Putamen (tissue), 1 donor: ENCODE data around the gene ZFPM1.

ENCODE experiments used
- DNase-seq: peaks from one replicate; pipeline ENCODE4 v3.0.0-alpha.2; 2016; ENCODE audit warnings: low spot score

Gene ZFPM1

GRCh38 chr16:88448461-88449266 is 4.4 kb upstream of the ZFPM1 start:
- DNase-seq: no peak

- no peak for DNase-seq
Observed at GRCh38 chr16:88449267-88449561, 3.9 kb upstream of the ZFPM1 start.

GRCh38 chr16:88451586-88452481 is 1.2 kb upstream of the ZFPM1 start:
- no peak for DNase-seq

- DNase-seq: peak; percentile 90
Observed at GRCh38 chr16:88452482-88453216, 431 bp upstream of the ZFPM1 start.

- DNase-seq: no peak
Observed at GRCh38 chr16:88453611-88454522, 787 bp downstream of the ZFPM1 start.

- no peak for DNase-seq
Observed at GRCh38 chr16:88454523-88454947, 1.5 kb downstream of the ZFPM1 start.

GRCh38 chr16:88455610-88456355 is 2.7 kb downstream of the ZFPM1 start:
- no peak for DNase-seq

GRCh38 chr16:88456356-88457292 is 3.5 kb downstream of the ZFPM1 start:
- DNase-seq: no peak

GRCh38 chr16:88458039-88458772 is 5.1 kb downstream of the ZFPM1 start:
- DNase-seq: no peak

GRCh38 chr16:88458773-88459235 is 5.7 kb downstream of the ZFPM1 start:
- DNase-seq: no peak

- no peak for DNase-seq
Observed at GRCh38 chr16:88459366-88460073, 6.4 kb downstream of the ZFPM1 start.

- DNase-seq: no peak
Observed at GRCh38 chr16:88460496-88461330, 7.6 kb downstream of the ZFPM1 start.

- no peak for DNase-seq
Observed at GRCh38 chr16:88461331-88462269, 8.5 kb downstream of the ZFPM1 start.

GRCh38 chr16:88462396-88462795 is 9.3 kb downstream of the ZFPM1 start:
- DNase-seq: no peak

- DNase-seq: no peak
Observed at GRCh38 chr16:88463411-88463810, 10.3 kb downstream of the ZFPM1 start.
